K562 (cell line): ENCODE data around the gene CNTN5. TPM values are rescaled to one million over a fixed set of nuclear protein-coding genes. Genes with fewer than 3 reads are reported as not detected.

Source experiments
- ATAC-seq: fragments of 200-7000 bp; cut with Tn5 transposase; 3 replicates; pipeline ENCODE4 v1.9.1; 2020; ENCODE audit warnings: moderate library complexity
- BruUV-seq: library from RNA; stranded (reverse); fragments of 400-500 nt; replicated peaks from 2 replicates; lab custom pipeline; 2021; lab: Mats Ljungman, UMichigan
- CTCF ChIA-PET: fragments of 300-600 bp; formaldehyde crosslinking; extraction: SDS; loops from one replicate; lab custom pipeline; 2021; ENCODE audit warnings: low intra/inter-chr PET ratio; lab: Yijun Ruan, JAX
- POLR2A ChIA-PET: fragments of 300-600, 350-650 bp; sonication (Branson Sonifier 250); formaldehyde crosslinking; extraction: SDS; loops from one replicate; lab custom pipeline; 2021; ENCODE audit warnings: antibody characterized with exemption, inconsistent platforms; lab: Yijun Ruan, JAX
- DNase-seq, 4 experiments: peaks; one replicate each; pipeline versions ENCODE4 v3.0.0 to v3.0.0-alpha.2; 2011 to 2018; ENCODE audit warnings: low spot score in 3 of 4, mixed read lengths in 3 of 4; ENCODE audit errors: extremely low read depth in 1 of 4
- FAIRE-seq: peaks from 2 replicates; lab custom pipeline; 2011; peaks lifted over from hg19 to GRCh38; lab: Jason Lieb, UNC
- H2AFZ ChIP-seq: 2 replicates; pipeline ENCODE4 v1.6.0; 2011; ENCODE audit warnings: low read depth, low read length, control low read depth, inconsistent platforms
- H3K27ac ChIP-seq: fragments of 200-600 bp; 3 replicates; pipeline ENCODE4 v1.8.0; 2011; ENCODE audit warnings: low read depth, mild to moderate bottlenecking, control low read depth, inconsistent platforms, low read length, moderate library complexity, mixed read lengths; ENCODE audit errors: extremely low read depth
- H3K27me3 ChIP-seq, 2 experiments: fragments of 300-600 bp in 1 of 2; 2 replicates in 1 of 2; 3 replicates in 1 of 2; pipeline versions ENCODE4 v1.6.0 to v1.8.0; 2011; ENCODE audit warnings: inconsistent platforms in 2 of 2, low read length in 2 of 2, mild to moderate bottlenecking in 1 of 2, mixed read lengths in 1 of 2, moderate library complexity in 1 of 2; ENCODE audit not compliant: control insufficient read depth in 2 of 2, insufficient read depth in 2 of 2
- H3K36me3 ChIP-seq: fragments of 300-600 bp; 3 replicates; pipeline ENCODE4 v1.8.0; 2011; ENCODE audit warnings: mild to moderate bottlenecking, low read length, inconsistent platforms; ENCODE audit not compliant: control insufficient read depth, insufficient read depth
- H3K4me1 ChIP-seq, 2 experiments: fragments of 200-600 bp in 1 of 2; replicated peaks in 1 of 2; 2 replicates in 1 of 2; 3 replicates in 1 of 2; pipeline versions ENCODE4 v1.5.1 to v1.8.0; 2011; ENCODE audit warnings: inconsistent platforms in 2 of 2, low read length in 2 of 2, mild to moderate bottlenecking in 1 of 2, mixed read lengths in 1 of 2, moderate library complexity in 1 of 2; ENCODE audit not compliant: control insufficient read depth in 2 of 2, insufficient read depth in 2 of 2
- H3K4me2 ChIP-seq: 2 replicates; pipeline ENCODE4 v1.6.1; 2011; ENCODE audit warnings: low read length, control low read depth, inconsistent platforms, mixed read lengths; ENCODE audit not compliant: insufficient read depth
- H3K4me3 ChIP-seq: fragments of 200-600 bp; sonication (generic), shearing (Covaris generic); 2 replicates; pipeline ENCODE4 v1.5.1; 2016; ENCODE audit warnings: control low read depth, inconsistent platforms
- H3K79me2 ChIP-seq: fragments of 200-600 bp; 3 replicates; pipeline ENCODE4 v1.8.0; 2011; ENCODE audit warnings: low read length, inconsistent platforms; ENCODE audit not compliant: control insufficient read depth, insufficient read depth
- H3K9ac ChIP-seq, 2 experiments: 2 replicates each; pipeline versions ENCODE4 v1.6.0 to v1.6.1; 2011; ENCODE audit warnings: low read depth in 2 of 2, low read length in 2 of 2, control low read depth in 1 of 2, inconsistent platforms in 1 of 2, mild to moderate bottlenecking in 1 of 2, mixed read lengths in 1 of 2; ENCODE audit not compliant: insufficient read depth in 1 of 2
- H3K9me1 ChIP-seq: one replicate; pipeline ENCODE4 v1.6.0; 2011; ENCODE audit warnings: inconsistent platforms, mild to moderate bottlenecking, low read length, moderate library complexity; ENCODE audit not compliant: control insufficient read depth, insufficient read depth
- H3K9me3 ChIP-seq: replicated peaks from 2 replicates; pipeline ENCODE4 v1.5.1; 2011; ENCODE audit warnings: low read depth, low read length, inconsistent platforms; ENCODE audit not compliant: control insufficient read depth, insufficient read depth
- H4K20me1 ChIP-seq: replicated peaks from 2 replicates; pipeline ENCODE4 v1.6.1; 2011; ENCODE audit warnings: low read length, inconsistent platforms, mixed read lengths; ENCODE audit not compliant: control insufficient read depth, insufficient read depth
- ATF7 ChIP-seq: fragments of 450-650 bp; IDR thresholded peaks from 2 replicates; pipeline ENCODE4 v1.7.1; 2014; ENCODE audit warnings: mild to moderate bottlenecking, moderate library complexity
- BDP1 ChIP-seq: IDR thresholded peaks from 3 replicates; pipeline ENCODE4 v1.6.1; 2011; ENCODE audit not compliant: insufficient read length, insufficient read depth
- DDX20 ChIP-seq: fragments of 450-650 bp; IDR thresholded peaks from 2 replicates; pipeline ENCODE4 v1.6.1; 2016; ENCODE audit warnings: missing genetic modification characterization, low read depth, mild to moderate bottlenecking, missing compliant biosample characterization, moderate library complexity
- DIDO1 ChIP-seq: fragments of 450-650 bp; IDR thresholded peaks from 2 replicates; pipeline ENCODE4 v1.6.1; 2016; ENCODE audit warnings: low read depth, missing biosample characterization, missing genetic modification characterization
- HMG20B ChIP-seq: fragments of 250-450 bp; sonication (Bioruptor Pico); IDR thresholded peaks from 2 replicates; pipeline ENCODE4 v1.5.0; 2021; ENCODE audit warnings: mild to moderate bottlenecking
- KDM1A ChIP-seq, 2 experiments: fragments of 450-650 bp; IDR thresholded peaks; 2 replicates each; pipeline ENCODE4 v1.6.1; 2016; ENCODE audit warnings: mild to moderate bottlenecking in 2 of 2
- NFXL1 ChIP-seq: fragments of 450-650 bp; formaldehyde crosslinking; IDR thresholded peaks from 2 replicates; pipeline ENCODE4 v1.4.0; 2021; ENCODE audit warnings: mild to moderate bottlenecking
- NFYB ChIP-seq: IDR thresholded peaks from 2 replicates; pipeline ENCODE4 v1.6.1; 2011; ENCODE audit warnings: mild to moderate bottlenecking, moderate library complexity; ENCODE audit not compliant: insufficient read length; ENCODE audit errors: extremely low read depth
- PHF21A ChIP-seq: fragments of 450-650 bp; IDR thresholded peaks from 2 replicates; pipeline ENCODE4 v1.6.1; 2017; ENCODE audit warnings: low read depth, borderline replicate concordance
- SRSF7 ChIP-seq: fragments of 200-400 bp; formaldehyde crosslinking; optimal IDR thresholded peaks from 2 replicates; pipeline ENCODE3; 2017; ENCODE audit warnings: mild to moderate bottlenecking, low read depth, low read length
- TEAD4 ChIP-seq, 2 experiments: sonication (generic) in 1 of 2; formaldehyde crosslinking in 1 of 2; IDR thresholded peaks; 2 replicates each; pipeline versions ENCODE4 v1.6.1 to v1.8.0; 2012 to 2022; ENCODE audit warnings: borderline replicate concordance in 1 of 2, inconsistent platforms in 1 of 2, low read length in 1 of 2, mild to moderate bottlenecking in 1 of 2, missing genetic modification reagents in 1 of 2
- ZNF134 ChIP-seq: fragments of 250-450 bp; sonication (Bioruptor Pico); conservative IDR thresholded peaks from 2 replicates; pipeline ENCODE4 v1.4.0; 2020
- ZNF24 ChIP-seq: fragments of 450-650 bp; IDR thresholded peaks from 2 replicates; pipeline ENCODE4 v1.6.1; 2016
- ZNF445 ChIP-seq: fragments of 250-450 bp; sonication (Bioruptor Pico); IDR thresholded peaks from 2 replicates; pipeline ENCODE4 v1.4.0; 2020; ENCODE audit warnings: low read depth, mild to moderate bottlenecking, moderate library complexity
- ZNF695 ChIP-seq: fragments of 450-650 bp; formaldehyde crosslinking; IDR thresholded peaks from 2 replicates; pipeline ENCODE4 v1.4.0; 2020; ENCODE audit warnings: mild to moderate bottlenecking, moderate library complexity
- ZNF77 ChIP-seq: fragments of 250-450 bp; sonication (Bioruptor Pico); IDR thresholded peaks from 2 replicates; pipeline ENCODE4 v1.5.0; 2020
- WGBS: fragments of 100-300 bp; shearing (Covaris generic); methylation state at CpG from one replicate; pipeline ENCODE4 v1.1.6; 2016; ENCODE audit warnings: low coverage, mixed read lengths; ENCODE audit not compliant: insufficient coverage; ENCODE audit errors: missing lambda C conversion rate; 5-methylcytosine and 5-hydroxymethylcytosine counted together
- in situ Hi-C: fragments of 300-500 bp; cut with MboI; formaldehyde crosslinking; loops from 4 replicates; pipeline ENCODE4 v1.15.0; 2018; ENCODE audit warnings: inconsistent platforms, mixed read lengths
- intact Hi-C: fragments of 100-400 bp; cut with micrococcal nuclease; formaldehyde crosslinking; loops from 2 replicates; pipeline ENCODE4 v1.14.2; 2022
- polyA plus RNA-seq, 8 experiments: library from polyadenylated mRNA; depleted of rRNA in 4 of 8; stranded (reverse) in 5 of 8; unstranded in 3 of 8; fragments of >200 nt; fragmentation: Nextera tagmentation in 2 of 8; fragmentation: Illumina TruSeq in 1 of 8; extraction: Ambion mirVana in 2 of 8; extraction: Trizol in 1 of 8; gene quantifications; 2 replicates each; pipeline versions ENCODE4 v1.2.1 to v1.2.3, GENCODE V29; 2011 to 2014; ENCODE audit warnings: inconsistent platforms in 1 of 8, missing spikeins in 1 of 8
- total RNA-seq, 7 experiments: library from RNA; depleted of rRNA in 6 of 7; stranded (reverse); fragments of >200 nt in 6 of 7; fragmentation: Illumina TruSeq in 2 of 7; extraction: Trizol in 2 of 7; gene quantifications; 2 replicates each; pipeline versions ENCODE4 v1.2.1 to v1.2.3, GENCODE V29; 2011 to 2021; ENCODE audit warnings: low replicate concordance in 1 of 7
- TF ChIP-seq, protein P1 (sequence below): fragments of 250-450 bp; sonication (Bioruptor Pico); IDR thresholded peaks from 2 replicates; pipeline ENCODE4 v1.5.0; 2021

CNTN5 gene
- total and polyA plus RNA-seq, 9 of the 15 experiments (the other 6 are each of a cell fraction or from before 2014, with no cell fraction given): 0.03 TPM; not detected in 8

DNA sequence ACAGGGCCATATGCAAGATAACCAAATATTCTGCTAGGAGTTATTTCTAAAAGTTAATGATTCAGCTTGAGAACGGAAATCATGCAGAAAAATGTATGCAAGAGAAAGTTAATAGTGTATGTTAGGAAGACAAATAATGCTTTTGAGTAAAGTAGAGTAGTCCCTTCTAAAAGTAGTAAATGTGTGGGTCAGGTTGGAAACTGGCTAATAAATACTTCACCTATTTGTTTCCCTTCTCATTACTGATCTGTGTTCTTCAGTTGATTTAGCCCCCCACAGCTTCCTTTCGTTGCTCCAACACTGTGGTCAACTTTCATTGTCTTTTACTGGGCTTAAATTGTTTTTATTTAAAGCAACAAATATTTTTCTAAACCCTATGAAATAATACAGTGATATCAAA lies 444.2 kb downstream of the CNTN5 start:
- ChIA-PET CTCF (no interaction called here), POLR2A (no interaction called here)
- Histone ChIP-seq H4K20me1 (no peaks in the 10 kb centered on the region), H3K27ac (no peak overlapping the region), H3K9me1 (no peaks in the 10 kb centered on the region), H3K4me2 (no peak overlapping the region), H3K79me2 (no peaks in the 10 kb centered on the region), H3K4me1 (no peaks in the 10 kb centered on the region), H3K9ac (no peak overlapping the region), H3K4me3 (no peak overlapping the region), H3K27me3 (no peaks in the 10 kb centered on the region), H2AFZ (no peak overlapping the region), H3K36me3 (no peaks in the 10 kb centered on the region), H3K9me3 (0 out of 2 replicates have a peak, but pooled peaks cover 1% of the 10 kb centered on the region)
- in situ Hi-C loops (no loop called here), intact Hi-C loops (no loop called here)
- FAIRE-seq (no peak), DNase-seq (no peak), ATAC-seq (no peak)
- 0% methylated on average over 2 of the region's 2 CpGs for WGBS
- TF ChIP-seq HMG20B (CRISPR knock-in tag): no peak
- no peak for TF ChIP-seq ZNF24
- no peak for TF ChIP-seq ATF7
- TF ChIP-seq ZNF695 (CRISPR knock-in tag): no peak
- no peak for TF ChIP-seq NFYB
- no TSS peak for BruUV-seq

DNA sequence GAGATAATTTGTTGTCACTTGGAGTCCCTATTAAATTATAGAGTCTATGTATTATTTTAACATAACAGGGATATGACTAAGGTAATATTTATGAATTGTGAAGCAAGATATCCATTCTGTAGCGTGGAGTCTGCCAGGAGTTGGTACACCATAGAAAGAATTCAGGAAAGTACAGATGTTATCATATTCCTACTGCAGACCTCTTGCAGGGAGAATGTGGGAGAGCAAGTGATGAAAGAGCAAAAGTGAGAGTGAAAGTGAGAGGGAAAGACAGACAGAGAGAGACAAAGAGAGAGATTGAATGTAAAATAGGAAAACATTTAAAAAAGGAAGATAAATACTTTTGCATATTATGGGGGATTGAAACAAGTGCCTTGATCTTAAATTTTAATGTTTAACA lies 468.8 kb downstream of the CNTN5 start:
- H3K27ac ChIP-seq: no peak overlapping the region
- H2AFZ ChIP-seq: no peak overlapping the region
- 0% methylated on average over 1 of the region's 1 CpG for WGBS
- DNase-seq: no peak
- H3K4me1 ChIP-seq: no peaks in the 10 kb centered on the region
- no peaks in the 10 kb centered on the region for H3K36me3 ChIP-seq
- no peaks in the 10 kb centered on the region for H3K9me1 ChIP-seq
- no peak overlapping the region for H3K4me2 ChIP-seq
- BruUV-seq: no TSS peak
- in situ Hi-C loops: no loop called here
- H3K9me3 ChIP-seq: no peaks in the 10 kb centered on the region; the same call in 1 of the 2 replicates
- intact Hi-C loops: no loop called here
- no peaks in the 10 kb centered on the region for H4K20me1 ChIP-seq
- no peak overlapping the region for H3K9ac ChIP-seq
- FAIRE-seq: no peak
- ChIA-PET POLR2A (no interaction called here), CTCF (no interaction called here)
- H3K27me3 ChIP-seq: no peaks in the 10 kb centered on the region
- ATAC-seq: no peak
- no peaks in the 10 kb centered on the region for H3K79me2 ChIP-seq
- H3K4me3 ChIP-seq: no peak overlapping the region
- TF ChIP-seq PHF21A: no peak
- no peak for TF ChIP-seq DDX20
- no peak for TF ChIP-seq TEAD4 (IDR thresholded peaks at IDR 0.05; ENCODE audit: low read length)
- no peak for TF ChIP-seq TEAD4 (CRISPR knock-in tag; IDR thresholded peaks at IDR 0.05; ENCODE audit: borderline replicate concordance)
- TF ChIP-seq ZNF134 (CRISPR knock-in tag): no peak
- TF ChIP-seq NFXL1 (CRISPR knock-in tag): no peak
- TF ChIP-seq, protein P1, sequence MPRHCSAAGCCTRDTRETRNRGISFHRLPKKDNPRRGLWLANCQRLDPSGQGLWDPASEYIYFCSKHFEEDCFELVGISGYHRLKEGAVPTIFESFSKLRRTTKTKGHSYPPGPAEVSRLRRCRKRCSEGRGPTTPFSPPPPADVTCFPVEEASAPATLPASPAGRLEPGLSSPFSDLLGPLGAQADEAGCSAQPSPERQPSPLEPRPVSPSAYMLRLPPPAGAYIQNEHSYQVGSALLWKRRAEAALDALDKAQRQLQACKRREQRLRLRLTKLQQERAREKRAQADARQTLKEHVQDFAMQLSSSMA: no peak
- no peak for TF ChIP-seq DIDO1 (tag)
- no peak for TF ChIP-seq SRSF7
- no peak for TF ChIP-seq ZNF445 (CRISPR knock-in tag)
- TF ChIP-seq KDM1A (IDR thresholded peaks at IDR 0.05): no peak
- no peak for TF ChIP-seq ZNF77 (CRISPR knock-in tag)
- no peak for TF ChIP-seq BDP1
